Measurements from ENCODE around the gene APLF. TPM values are rescaled to one million over a fixed set of nuclear protein-coding genes. Genes with fewer than 3 reads are reported as not detected.

APLF gene
- total RNA-seq, 1 experiment from 2014 or later = 4.6 TPM

DNA sequence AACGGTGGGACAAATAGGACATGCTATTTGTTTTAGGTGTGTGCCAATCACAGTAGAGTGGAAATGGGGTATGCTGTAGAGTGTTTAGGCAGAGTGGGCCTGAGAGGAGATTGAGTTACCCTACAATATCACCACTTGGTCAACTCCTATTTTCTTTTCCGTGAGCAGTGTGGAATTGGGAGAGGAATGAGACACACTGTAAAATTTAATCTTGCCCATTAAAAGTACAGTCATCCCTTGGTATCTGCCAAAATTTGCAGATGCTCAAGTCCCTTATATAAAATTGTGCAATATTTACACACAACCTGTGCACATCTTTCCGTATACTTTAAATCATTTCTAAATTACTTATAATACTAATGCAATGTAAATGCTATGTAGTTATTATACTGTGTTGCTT, 12.7 kb upstream of the APLF start:
- H3K4me3 ChIP-seq = no peak overlapping the region
- H3K27ac ChIP-seq = no peak overlapping the region
- H3K36me3 ChIP-seq = no peaks in the 10 kb centered on the region
- H3K9me3 ChIP-seq (replicated peaks) = 0 out of 2 replicates have a peak, but pooled peaks cover 3% of the 10 kb centered on the region
- no peaks in the 10 kb centered on the region for H3K4me1 ChIP-seq
- H3K27me3 ChIP-seq = no peaks in the 10 kb centered on the region
- no peak for DNase-seq

DNA sequence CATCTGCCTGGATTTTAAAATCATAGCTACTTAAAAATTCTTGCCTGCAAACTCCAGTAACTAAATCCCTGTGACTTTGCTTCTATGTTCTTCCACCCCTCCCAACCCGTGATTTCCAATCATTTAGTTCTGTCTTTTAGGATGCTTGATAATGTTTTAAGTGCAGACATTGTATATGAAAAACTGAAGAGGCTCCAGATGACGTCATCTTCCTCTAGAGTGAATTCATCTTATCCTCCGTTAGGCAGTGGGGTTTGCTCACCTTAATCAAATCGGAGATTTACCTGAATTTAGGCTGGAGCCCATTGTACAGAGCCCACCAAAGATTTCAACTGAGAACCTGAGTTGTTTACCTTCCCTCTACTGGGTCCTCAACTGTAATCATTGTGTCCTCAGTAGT, 11.2 kb upstream of the APLF start:
- DNase-seq = no peak

DNA sequence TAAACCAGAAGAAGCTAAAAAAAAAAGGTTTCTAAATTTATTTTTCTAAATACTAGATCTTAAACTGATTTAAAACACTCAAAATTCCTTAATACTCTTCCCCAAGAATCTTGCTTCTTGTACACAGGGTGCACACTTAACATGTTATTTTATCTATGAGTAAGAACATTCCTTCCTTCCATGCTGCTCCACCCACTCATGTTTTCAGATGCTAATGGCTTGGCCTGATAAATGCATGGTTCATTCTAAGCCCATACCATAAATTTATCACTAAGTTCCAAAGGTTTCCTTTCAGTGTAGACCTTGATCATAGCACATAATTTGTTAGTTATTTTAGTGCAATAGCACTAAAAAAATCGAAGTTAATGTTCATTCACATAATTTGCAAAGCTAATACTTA, 8.4 kb upstream of the APLF start:
- H3K27ac ChIP-seq = no peak overlapping the region
- DNase-seq = no peak
- H3K36me3 ChIP-seq = no peaks in the 10 kb centered on the region
- H3K9me3 ChIP-seq (replicated peaks) = no peaks in the 10 kb centered on the region
- no peaks in the 10 kb centered on the region for H3K27me3 ChIP-seq
- no peak overlapping the region for H3K4me3 ChIP-seq
- H3K4me1 ChIP-seq = no peaks in the 10 kb centered on the region

More for the DNA sequence above, 11.2 kb upstream of the APLF start:
- H3K27me3 ChIP-seq = no peaks in the 10 kb centered on the region
- no peaks in the 10 kb centered on the region for H3K36me3 ChIP-seq
- H3K4me3 ChIP-seq = no peak overlapping the region
- H3K27ac ChIP-seq = no peak overlapping the region
- H3K9me3 ChIP-seq (replicated peaks) = 0 out of 2 replicates have a peak, but pooled peaks cover 3% of the 10 kb centered on the region
- H3K4me1 ChIP-seq = no peaks in the 10 kb centered on the region

DNA sequence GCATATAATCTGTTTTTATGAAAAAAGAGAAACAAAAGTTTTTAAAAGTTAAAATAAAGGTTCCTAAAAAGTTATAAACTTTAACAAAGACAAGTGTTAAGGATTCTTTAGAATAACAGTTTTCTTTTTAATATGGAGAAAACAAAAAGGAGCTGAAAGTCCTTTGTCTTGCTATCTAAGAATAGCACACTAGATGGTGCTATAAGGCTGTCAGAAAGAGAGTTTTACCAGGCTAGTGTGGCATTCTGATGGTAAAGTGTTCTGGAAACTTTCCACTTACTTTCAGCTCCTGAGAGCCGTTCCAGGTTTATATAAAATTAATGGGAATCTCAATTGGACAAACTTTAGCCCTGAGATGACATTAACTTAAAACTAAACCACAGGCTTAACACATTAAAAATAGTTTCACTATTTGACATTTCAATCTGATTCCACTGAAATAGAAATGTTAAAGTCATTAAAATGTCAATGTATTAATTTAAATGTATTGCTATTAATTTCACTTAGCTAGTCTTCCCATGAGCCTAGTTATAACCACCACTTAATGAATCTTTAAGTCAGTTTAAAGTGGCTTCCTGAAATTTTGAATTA, 4.0 kb upstream of the APLF start:
- Histone ChIP-seq H3K4me1 (peaks cover 7% of the 10 kb centered on the region), H3K27ac (no peak overlapping the region), H3K4me3 (no peak overlapping the region), H3K9me3 (replicated peaks) (no peaks in the 10 kb centered on the region), H3K36me3 (no peaks in the 10 kb centered on the region), H3K27me3 (no peaks in the 10 kb centered on the region)
- DNase-seq = peak in 1 of 2 experiments; percentile 85

DNA sequence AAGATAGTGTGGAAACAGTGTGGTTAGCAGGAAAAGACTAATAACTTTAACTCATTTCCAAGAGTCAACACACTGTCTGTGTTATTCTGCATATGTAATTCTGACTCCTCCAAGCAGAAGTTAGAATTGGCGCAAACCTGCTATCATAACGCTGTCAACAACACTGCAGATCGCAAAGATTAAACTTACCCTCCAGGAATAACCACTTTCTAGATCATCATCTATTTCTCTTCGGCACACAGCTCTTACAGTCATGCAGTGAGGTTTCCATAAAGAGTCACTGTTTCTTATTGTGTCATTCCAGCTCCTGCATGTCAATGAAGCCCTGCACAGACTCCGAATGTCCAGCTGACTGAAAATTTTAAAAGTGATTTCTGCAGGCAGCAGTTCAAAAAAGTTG, 2.7 kb upstream of the APLF start:
- H3K4me3 ChIP-seq = no peak overlapping the region
- H3K36me3 ChIP-seq = no peaks in the 10 kb centered on the region
- no peaks in the 10 kb centered on the region for H3K27me3 ChIP-seq
- H3K27ac ChIP-seq = no peak overlapping the region
- peaks cover 7% of the 10 kb centered on the region for H3K4me1 ChIP-seq
- H3K9me3 ChIP-seq (replicated peaks) = no peaks in the 10 kb centered on the region
- DNase-seq = no peak

DNA sequence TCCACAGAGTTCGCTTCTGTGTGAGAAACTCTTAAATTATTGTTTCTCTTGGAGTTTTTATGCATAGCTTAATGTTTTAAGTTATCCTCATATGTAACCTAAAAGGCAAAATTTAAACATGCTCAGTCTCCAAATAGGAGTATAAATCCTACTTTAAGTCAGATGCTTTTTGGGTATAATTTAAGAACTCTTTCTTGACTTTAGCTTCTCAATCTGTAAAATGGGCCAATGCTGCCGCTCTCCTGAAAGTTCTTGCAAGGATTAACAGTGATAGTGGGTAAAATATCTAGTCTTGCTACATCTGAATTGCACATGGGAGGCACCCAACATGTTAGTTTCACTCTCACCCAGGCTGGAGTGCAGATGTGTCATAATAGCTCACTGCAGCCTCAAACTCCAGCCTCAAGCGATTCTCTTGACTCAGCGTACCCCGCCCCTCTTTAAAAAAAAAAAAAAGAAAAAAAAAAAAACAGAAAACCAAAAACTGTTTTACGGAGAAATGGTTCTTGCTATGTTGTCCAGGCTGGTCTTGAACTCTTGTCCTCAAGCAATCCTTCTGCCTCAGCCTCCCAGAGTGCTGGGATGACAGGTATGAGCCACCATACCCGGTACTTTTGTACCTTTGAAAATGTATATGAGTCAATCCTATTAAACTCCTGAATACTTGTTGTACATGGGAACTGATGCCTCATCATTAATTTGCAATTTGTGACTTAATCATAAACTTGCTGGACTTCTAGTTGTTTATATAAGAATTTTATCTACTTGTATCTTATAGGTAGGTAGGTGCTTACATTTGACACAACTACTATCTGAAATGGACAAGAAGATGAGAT, 2.1 kb upstream of the APLF start:
- H3K36me3 ChIP-seq = no peaks in the 10 kb centered on the region
- H3K27ac ChIP-seq = no peak overlapping the region
- DNase-seq = no peak
- peaks cover 7% of the 10 kb centered on the region for H3K4me1 ChIP-seq
- no peaks in the 10 kb centered on the region for H3K27me3 ChIP-seq
- no peaks in the 10 kb centered on the region for H3K9me3 ChIP-seq (replicated peaks)
- H3K4me3 ChIP-seq = no peak overlapping the region

DNA sequence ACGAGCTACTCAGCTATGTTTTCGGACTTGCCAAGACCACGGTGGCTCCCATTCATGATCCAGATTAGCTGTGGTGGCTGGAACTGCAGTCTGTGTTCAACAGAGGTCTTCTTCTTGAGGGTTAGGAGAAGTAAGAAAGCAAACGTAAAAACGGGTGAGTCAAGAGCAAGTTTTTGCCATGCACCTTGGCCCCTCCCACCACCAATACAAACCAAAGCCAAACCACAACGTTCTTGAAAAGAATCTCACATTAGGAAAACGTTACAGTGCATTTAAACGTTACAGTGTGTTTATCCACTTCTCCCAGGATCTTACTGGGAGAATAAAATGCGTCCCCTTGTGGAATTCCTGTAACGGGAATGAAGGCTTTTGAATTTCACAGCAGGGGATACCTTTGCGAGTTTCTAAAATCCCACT, 1.0 kb upstream of the APLF start:
- Histone ChIP-seq H3K9me3 (replicated peaks) (no peaks in the 10 kb centered on the region), H3K27ac (peak overlapping the region; percentile 79), H3K4me1 (peaks cover 7% of the 10 kb centered on the region), H3K4me3 (peak overlapping the region; percentile 85), H3K27me3 (no peaks in the 10 kb centered on the region), H3K36me3 (no peaks in the 10 kb centered on the region)
- peak in 1 of 2 experiments; percentile 27 for DNase-seq

DNA sequence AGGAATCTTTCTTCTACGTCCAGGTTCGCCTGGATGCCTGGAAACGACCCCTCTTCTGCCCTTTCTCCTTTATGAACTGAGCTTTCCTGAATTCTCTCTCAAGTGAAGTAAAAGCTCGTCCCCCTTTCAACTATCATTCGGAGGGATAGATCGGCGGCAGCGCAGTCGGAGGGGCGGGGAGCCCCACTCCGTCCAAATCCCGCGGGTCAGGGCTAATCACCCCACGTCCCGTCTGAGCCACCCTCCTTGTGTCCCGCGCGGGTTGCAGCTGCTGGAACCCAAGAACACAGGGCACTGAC, 658 bp upstream of the APLF start:
- Histone ChIP-seq H3K36me3 (no peaks in the 10 kb centered on the region), H3K4me3 (peak overlapping the region; percentile 85)

DNA sequence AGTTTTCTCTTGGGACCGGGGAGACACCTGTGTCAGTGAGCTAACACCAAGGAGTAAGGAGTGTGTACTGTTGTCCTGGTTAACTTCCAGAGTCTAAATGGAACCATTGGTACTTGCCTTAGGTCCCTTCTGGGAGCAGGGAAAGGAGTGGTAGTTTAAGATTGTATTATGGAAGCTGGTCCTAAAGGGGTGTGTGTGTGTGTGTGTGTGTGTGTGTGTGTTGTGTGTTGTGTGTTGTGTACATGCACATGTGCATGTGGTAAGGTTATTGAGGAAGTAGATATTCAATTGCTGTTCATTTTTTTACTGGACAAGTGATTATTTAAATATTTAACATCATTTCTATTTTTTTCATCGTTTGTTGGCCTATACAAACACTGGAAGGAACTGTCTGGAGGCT, 1.4 kb downstream of the APLF start:
- peaks cover 7% of the 10 kb centered on the region for H3K4me1 ChIP-seq
- DNase-seq = peak in 1 of 2 experiments; percentile 11

More for the DNA sequence above, 658 bp upstream of the APLF start:
- Histone ChIP-seq H3K27me3 (no peaks in the 10 kb centered on the region), H3K27ac (peak overlapping the region; percentile 79), H3K4me1 (peaks cover 7% of the 10 kb centered on the region), H3K9me3 (replicated peaks) (no peaks in the 10 kb centered on the region)
- no peak for DNase-seq

DNA sequence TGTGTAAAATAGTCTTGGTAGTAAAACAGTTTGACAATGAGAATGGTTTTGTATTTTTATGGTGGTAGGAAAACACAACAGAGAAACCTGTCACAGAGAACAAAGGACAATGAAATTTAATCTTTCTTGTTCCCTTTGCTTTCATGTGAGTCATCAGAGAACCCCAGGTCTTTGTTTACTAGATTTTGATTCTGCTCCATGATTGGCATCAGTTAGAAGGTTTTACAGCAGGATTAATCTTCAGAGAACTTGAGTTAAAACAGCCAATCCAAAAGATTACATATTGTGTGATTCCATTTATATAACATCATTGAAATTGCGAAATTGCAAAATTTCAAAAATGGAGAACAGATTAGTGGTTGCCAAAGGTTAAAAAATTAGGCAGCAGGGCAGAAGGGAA, 2.5 kb downstream of the APLF start:
- H3K36me3 ChIP-seq = no peaks in the 10 kb centered on the region
- no peaks in the 10 kb centered on the region for H3K27me3 ChIP-seq
- H3K9me3 ChIP-seq (replicated peaks) = no peaks in the 10 kb centered on the region
- H3K4me3 ChIP-seq = no peak overlapping the region
- no peak overlapping the region for H3K27ac ChIP-seq
- H3K4me1 ChIP-seq = peaks cover 7% of the 10 kb centered on the region
- no peak for DNase-seq

More for the DNA sequence above, 1.4 kb downstream of the APLF start:
- no peaks in the 10 kb centered on the region for H3K27me3 ChIP-seq
- H3K27ac ChIP-seq = no peak overlapping the region
- H3K36me3 ChIP-seq = no peaks in the 10 kb centered on the region
- H3K4me3 ChIP-seq = no peak overlapping the region
- H3K9me3 ChIP-seq (replicated peaks) = no peaks in the 10 kb centered on the region

DNA sequence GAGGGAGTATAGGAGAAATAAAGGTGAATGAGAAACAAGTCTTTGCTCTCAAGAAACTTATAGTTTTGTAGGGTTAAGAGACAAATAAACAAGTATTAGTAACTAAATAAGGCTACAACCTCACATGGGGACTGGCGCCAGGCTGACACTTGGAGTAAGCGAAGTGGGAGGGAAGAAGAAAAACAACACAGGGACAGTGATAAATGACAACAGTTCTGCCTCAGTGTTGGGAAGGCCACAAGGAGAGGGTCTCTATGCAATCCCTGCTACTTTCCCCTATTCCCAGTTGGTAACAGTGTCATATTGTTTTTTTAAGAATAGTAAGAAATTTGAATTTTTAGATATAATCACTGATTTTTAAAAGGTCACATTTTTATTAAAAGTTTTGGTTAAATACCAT, 4.0 kb downstream of the APLF start:
- Histone ChIP-seq H3K4me1 (peaks cover 1% of the 10 kb centered on the region; the same call in 1 of the 2 replicates), H3K27ac (no peak overlapping the region), H3K4me3 (no peak overlapping the region), H3K27me3 (no peaks in the 10 kb centered on the region), H3K9me3 (replicated peaks) (no peaks in the 10 kb centered on the region), H3K36me3 (no peaks in the 10 kb centered on the region)
- no peak for DNase-seq

DNA sequence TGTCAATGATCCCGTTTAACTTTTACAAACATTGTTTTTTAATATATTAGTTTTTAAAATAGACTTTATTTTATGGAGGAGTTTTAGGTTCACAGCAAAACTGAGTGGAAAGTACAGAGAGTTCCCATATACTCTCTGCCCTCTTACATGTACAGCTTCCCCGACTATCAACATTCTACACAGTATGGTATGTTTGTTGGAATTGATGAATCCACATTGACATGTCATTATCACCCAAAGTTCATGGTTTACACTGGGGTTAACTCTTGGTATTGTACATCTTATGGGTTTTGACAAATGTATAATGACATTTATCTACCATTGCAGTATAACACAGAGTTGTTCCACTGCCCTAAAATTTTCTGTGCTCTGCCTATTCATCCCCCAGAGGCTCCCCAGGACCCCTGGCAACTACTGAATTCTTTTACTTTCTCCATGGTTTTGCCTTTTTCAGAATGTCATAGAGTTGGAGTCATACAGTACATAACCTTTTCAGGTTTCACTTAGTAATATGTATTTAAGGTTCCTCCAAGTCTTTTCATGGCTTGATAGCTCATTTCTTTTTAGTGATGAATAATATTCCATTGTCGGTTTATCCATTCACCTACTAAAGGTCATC, 5.5 kb downstream of the APLF start:
- DNase-seq = no peak
- Histone ChIP-seq H3K27ac (no peak overlapping the region), H3K4me3 (no peak overlapping the region), H3K36me3 (no peaks in the 10 kb centered on the region; the same call in 1 of the 2 replicates), H3K27me3 (no peaks in the 10 kb centered on the region), H3K4me1 (no peaks in the 10 kb centered on the region; the same call in 1 of the 2 replicates), H3K9me3 (replicated peaks) (no peaks in the 10 kb centered on the region)

DNA sequence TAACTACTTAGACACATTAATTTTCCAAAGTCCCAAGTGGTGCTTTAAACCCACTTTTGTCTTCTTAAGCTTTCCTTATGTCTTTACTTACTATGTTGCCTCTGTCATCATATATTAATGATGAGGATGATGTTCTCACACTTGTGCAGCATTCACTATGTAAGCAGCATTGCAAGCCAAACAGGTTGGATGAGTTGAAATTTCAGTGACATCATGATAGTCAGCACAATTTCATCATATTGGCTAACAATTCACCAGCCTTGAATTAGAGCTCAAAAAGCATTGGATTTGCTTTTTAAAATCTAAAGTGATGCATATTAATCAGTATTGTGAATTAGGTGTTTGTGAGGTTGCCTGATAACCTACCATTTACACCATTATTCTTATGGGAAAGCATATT, 7.7 kb downstream of the APLF start:
- H3K36me3 ChIP-seq = no peaks in the 10 kb centered on the region; the same call in 1 of the 2 replicates
- H3K27me3 ChIP-seq = no peaks in the 10 kb centered on the region
- no peaks in the 10 kb centered on the region for H3K4me1 ChIP-seq
- H3K9me3 ChIP-seq (replicated peaks) = no peaks in the 10 kb centered on the region
- no peak overlapping the region for H3K4me3 ChIP-seq
- no peak for DNase-seq
- H3K27ac ChIP-seq = no peak overlapping the region

DNA sequence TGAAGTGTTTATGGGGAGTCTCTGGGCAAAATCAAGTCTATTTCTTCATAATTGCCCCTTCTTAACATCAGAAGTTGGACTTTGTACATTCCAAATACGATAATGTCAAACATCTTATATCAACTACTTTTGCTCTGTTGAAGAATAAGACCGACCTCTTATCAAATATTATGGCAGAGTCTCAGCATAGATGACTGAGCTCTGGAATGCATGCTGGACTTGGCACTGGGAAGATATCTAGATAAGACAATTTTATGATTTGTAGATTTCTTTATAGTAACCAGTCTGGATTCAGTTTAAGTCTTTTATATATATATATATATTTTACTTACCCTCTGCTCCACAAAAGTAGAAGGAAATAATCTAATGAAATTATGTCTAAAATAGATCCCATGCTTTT, 8.2 kb downstream of the APLF start:
- Histone ChIP-seq H3K27ac (no peak overlapping the region), H3K27me3 (no peaks in the 10 kb centered on the region), H3K9me3 (replicated peaks) (no peaks in the 10 kb centered on the region), H3K4me1 (no peaks in the 10 kb centered on the region), H3K4me3 (no peak overlapping the region), H3K36me3 (no peaks in the 10 kb centered on the region; the same call in 1 of the 2 replicates)
- DNase-seq = no peak

DNA sequence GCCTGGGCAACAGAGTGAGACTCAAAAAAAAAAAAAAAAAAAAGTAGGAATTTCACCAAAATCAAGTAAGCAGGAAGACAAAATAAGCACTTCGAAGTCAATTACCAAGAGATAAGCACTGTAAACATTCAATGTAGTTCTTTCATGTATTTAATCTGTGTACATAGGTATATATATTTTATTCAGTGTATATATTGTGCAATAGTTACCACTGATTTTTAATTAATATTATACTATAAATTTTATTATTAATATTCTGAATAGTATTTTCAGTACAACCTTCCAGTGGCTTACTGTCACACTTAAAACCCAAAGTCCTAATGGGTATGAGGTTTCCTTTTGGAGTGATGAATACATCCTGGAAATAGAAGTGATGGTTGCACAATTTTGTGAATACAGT, 9.1 kb downstream of the APLF start:
- no peaks in the 10 kb centered on the region for H3K9me3 ChIP-seq (replicated peaks)
- no peaks in the 10 kb centered on the region for H3K4me1 ChIP-seq
- no peak overlapping the region for H3K27ac ChIP-seq
- no peak for DNase-seq
- H3K27me3 ChIP-seq = no peaks in the 10 kb centered on the region
- no peak overlapping the region for H3K4me3 ChIP-seq
- H3K36me3 ChIP-seq = no peaks in the 10 kb centered on the region; the same call in 1 of the 2 replicates
